GM21825 (cell line): ENCODE results near the gene RRP9.
"Not testable (repeated sequence)": the region's sequence is repeated elsewhere in the genome, so short reads cannot be mapped to it uniquely, and the experiment has no call there.

Experiments used
- ATAC-seq: cut with Tn5 transposase; IDR thresholded peaks from one replicate; pipeline ENCODE4 v1.9.1; 2021; ENCODE audit warnings: mild to moderate bottlenecking, moderate library complexity; ENCODE audit not compliant: unreplicated experiment

Gene RRP9

DNA sequence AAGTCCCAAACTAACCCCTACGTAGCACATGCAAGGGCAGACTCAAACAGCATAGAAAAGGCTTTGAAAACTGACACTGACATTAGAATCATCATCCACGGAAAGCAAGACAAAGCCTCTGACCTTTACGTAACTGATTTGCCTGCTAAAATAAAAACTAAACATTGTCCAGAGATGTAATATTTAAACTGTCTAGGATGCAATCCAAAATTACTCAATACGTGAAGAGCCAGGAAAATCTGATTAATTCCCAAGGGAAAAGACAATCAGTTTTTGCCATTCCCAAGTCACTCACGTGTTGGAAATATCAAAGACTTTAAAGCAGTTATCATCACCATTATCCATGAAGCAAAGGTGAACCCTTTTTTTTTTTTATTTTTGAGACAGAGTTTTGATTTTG lies 25.3 kb downstream of the RRP9 start:
- no peak for ATAC-seq

DNA sequence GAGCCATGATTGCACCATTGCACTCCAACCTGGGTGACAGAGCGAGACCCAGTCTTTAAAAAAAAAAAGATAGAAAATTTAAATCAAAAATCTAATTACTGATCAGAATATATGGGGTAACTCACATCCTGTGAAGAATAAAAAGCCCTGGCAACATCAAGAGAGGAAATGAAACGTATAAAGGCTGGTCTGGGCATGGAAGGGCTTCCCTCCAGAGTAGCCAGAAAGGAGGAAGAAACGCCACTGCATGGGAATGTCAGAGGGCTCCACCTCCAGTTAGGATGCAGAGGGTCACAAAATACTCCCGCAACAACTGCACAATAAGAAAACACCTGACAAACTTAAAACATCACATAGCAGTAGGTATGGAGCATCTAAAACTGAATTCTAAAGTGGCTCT lies 33.7 kb downstream of the RRP9 start:
- ATAC-seq = no peak

GRCh38 chr3:51904034-51904823 lies 37.5 kb downstream of the RRP9 start:
- no peak for ATAC-seq

DNA sequence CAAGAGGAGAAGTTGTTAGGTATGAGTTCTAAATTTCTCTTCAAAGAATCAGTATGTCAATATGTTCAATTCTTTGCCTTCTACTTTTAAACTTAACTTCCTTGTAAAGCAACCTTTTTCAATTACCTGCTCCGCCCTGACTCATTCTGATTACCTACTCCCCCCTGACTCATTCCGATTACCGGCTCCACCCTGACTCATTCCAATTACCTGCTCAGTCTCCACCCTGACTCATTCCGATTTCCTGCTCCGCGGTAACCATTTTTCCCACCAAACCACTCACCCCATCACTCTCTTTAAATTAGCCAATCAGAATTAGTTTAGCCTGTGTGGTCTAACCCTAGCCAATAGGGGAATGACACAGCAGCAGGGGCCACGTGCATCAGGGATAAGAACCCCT lies 39.3 kb downstream of the RRP9 start:
- not testable (repeated sequence) for ATAC-seq

DNA sequence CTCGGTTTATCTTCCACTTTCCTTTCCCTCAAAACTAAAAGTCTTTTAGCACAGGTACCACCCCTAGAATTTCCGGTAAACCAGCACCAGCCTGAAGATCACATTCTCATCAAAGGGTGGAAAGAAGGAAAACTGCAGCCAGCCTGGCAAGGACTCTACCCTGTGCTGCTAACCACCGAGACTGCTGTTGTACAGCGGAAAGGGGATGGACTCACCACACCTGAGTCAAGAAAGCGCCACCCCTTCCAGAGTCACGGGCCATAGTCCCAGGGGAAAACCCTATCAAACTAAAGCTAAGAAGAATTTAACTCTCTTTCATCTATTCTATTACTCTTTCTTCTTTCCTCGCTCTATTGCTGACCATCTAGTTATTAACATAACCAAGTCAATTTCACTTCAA lies 41.7 kb downstream of the RRP9 start:
- not testable (repeated sequence) for ATAC-seq

GRCh38 chr3:51897391-51897790 lies 44.3 kb downstream of the RRP9 start:
- no peak for ATAC-seq

DNA sequence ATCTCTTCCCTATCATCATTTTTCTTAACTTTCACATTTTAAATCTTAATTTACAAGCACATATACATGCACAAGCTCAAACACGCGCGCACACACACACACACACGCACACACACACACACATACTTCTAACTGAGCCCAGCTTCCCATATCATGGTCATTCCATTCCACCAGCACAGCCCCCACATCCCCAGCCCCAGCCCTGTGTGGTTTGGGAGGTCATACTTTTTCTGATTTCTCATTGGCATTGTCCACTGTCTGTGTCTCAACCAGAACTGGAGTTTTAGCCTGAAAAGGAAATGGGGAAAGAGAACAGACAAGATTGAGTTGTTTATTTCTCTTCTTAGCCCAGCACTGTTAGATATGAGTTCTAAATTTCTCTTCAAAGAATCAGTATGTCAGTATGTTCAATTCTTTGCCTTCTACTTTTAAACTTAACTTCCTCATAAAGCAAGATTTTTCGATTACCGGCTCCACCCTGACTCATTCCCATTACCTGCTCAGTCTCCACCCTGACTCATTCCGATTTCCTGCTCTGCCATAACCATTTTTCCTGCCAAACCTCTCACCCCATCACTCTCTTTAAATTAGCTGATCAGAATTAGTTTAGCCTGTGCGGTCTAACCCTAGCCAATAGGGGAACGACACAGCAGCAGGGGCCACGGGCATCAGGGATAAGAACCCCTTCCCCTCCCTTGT lies 44.9 kb downstream of the RRP9 start:
- ATAC-seq = no peak

- no peak for ATAC-seq
Measured at GRCh38 chr3:51894939-51895338, 46.8 kb downstream of the RRP9 start.

GRCh38 chr3:51894391-51894790 lies 47.3 kb downstream of the RRP9 start:
- ATAC-seq = no peak

DNA sequence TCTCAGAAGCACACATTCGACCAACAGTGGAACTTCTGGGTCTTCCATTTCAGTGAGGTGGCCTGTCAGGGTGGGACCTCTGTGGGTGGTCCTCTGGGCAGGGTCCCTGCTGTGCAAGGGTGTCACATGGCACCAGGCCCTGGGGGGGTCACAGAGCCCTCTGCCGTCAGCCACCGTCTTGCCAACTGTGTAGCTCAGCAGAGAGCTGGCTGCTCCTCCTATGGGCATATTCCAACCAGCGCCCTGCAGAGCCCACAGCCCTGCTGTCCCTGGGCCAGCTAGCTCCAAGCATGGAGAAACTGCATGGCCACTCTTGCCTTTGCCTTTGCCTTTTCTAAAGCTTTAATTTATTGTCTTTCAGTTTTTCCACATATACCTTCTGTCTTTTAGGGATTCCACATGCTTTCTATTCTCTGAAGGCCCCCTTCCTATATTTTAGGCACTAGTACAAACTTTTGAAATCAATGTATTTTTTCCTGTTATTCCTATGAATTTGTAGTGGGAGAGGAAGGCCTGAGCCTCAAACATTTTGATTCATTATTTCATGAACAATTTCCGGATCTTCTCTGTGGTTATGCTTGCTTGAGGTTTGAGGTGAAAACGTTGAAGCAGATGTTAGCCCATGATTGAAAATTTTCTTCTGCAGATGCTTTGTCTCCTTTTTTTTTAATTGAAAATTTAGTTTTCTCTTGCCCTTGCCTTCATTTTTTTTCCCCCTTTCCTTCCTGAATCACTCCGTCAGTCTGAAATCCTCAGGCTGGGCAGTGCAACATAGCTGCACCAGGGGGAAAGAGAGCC lies 50.3 kb downstream of the RRP9 start:
- ATAC-seq = no peak

DNA sequence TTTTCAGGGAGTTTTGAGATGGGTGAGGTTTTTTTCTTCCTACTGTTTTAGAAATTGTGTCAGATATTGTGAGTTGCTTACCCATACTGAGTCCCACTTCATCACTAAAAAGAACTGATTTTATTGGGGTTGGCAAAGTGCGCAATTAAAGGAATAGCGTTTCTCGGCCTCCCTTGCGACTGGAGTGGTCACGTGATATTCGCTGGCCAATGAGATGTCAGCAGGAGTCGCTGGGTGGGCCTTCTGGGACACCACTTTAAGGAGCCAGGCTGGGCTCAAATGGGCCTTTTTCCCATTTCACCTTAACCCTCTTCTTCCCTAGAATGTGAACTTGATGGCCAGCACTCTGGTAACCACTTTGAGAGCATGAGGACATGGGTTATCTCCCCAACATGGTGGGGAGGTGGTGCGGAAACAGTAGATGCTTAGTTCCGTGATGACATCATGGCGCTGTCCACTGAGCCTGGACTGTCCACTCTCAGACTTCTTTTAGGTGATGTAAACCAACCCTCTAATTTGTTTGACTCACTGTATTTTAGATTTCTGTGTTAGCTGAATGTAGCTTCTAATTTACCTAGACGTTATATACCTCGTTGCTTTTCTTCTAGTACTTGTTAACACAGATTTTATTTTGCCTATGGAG lies 53.1 kb downstream of the RRP9 start:
- ATAC-seq = no peak

DNA sequence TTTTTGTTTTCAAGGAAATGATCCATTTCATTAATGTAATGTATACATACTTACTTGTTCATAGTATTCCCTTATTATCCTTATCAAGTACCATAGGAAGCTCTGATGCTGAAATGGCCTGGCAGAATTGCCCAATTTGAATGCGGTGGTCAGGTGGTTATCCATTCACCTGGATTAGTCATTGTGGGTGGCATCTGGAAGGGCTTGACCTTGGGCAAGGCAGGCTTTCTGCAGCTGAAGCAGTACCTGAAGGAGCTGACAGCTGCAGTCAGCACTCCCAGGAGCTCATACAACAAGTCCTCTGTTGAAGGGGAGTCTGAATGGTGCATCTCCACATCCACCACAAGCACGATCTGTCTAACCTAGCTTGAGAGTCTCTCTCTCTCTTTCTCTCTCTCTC lies 54.1 kb downstream of the RRP9 start:
- no peak for ATAC-seq

GRCh38 chr3:51886447-51886846 lies 55.3 kb downstream of the RRP9 start:
- ATAC-seq = no peak
